Fibroblast of lung (primary cell): ENCODE measurements around the gene GALNT2. TPM values are rescaled to one million over a fixed set of nuclear protein-coding genes. Genes with fewer than 3 reads are reported as not detected.
A peak's percentile ranks its signal among the peaks of the same experiment; 100 is the strongest.

ENCODE experiments used
- DNase-seq, 2 donors: peaks; one replicate each; pipeline versions ENCODE4 v3.0.0 to v3.0.0-alpha.2; 2010; ENCODE audit warnings: low read depth in 2 of 2
- H2AFZ ChIP-seq: 2 replicates; pipeline ENCODE4 v1.5.1; 2012; ENCODE audit warnings: low read length, control low read depth, inconsistent platforms
- H3K27ac ChIP-seq: 2 replicates; pipeline ENCODE4 v1.5.1; 2011; ENCODE audit warnings: low read length, control low read depth; ENCODE audit not compliant: insufficient read depth
- H3K27me3 ChIP-seq: 2 replicates; pipeline ENCODE4 v1.5.1; 2011; ENCODE audit warnings: mild to moderate bottlenecking, low read length; ENCODE audit not compliant: control insufficient read depth, insufficient read depth
- H3K36me3 ChIP-seq: 2 replicates; pipeline ENCODE4 v1.5.1; 2011; ENCODE audit warnings: low read length; ENCODE audit not compliant: control insufficient read depth, insufficient read depth
- H3K4me1 ChIP-seq: 2 replicates; pipeline ENCODE4 v1.5.1; 2011; ENCODE audit warnings: low read length; ENCODE audit not compliant: control insufficient read depth, insufficient read depth; ENCODE audit errors: extremely low read depth
- H3K4me2 ChIP-seq: 2 replicates; pipeline ENCODE4 v1.5.1; 2011; ENCODE audit warnings: low read length, control low read depth; ENCODE audit not compliant: insufficient read depth; ENCODE audit errors: extremely low read depth
- H3K4me3 ChIP-seq, 4 experiments: fragments of 200-600 bp in 1 of 4; sonication (generic) in 1 of 4; replicated peaks in 1 of 4; 2 replicates each; pipeline ENCODE4 v1.5.1; 2011 to 2016; ENCODE audit warnings: low read length in 4 of 4, low read depth in 3 of 4, mild to moderate bottlenecking in 3 of 4, control low read depth in 2 of 4, inconsistent platforms in 1 of 4, mixed read lengths in 1 of 4; ENCODE audit not compliant: insufficient read depth in 1 of 4; ENCODE audit errors: control extremely low read depth in 1 of 4
- H3K79me2 ChIP-seq: 2 replicates; pipeline ENCODE4 v1.5.1; 2012; ENCODE audit warnings: mild to moderate bottlenecking, low read length, inconsistent platforms; ENCODE audit not compliant: control insufficient read depth, insufficient read depth
- H3K9ac ChIP-seq: 2 replicates; pipeline ENCODE4 v1.5.1; 2011; ENCODE audit warnings: mild to moderate bottlenecking, low read length, control low read depth; ENCODE audit not compliant: insufficient read depth
- H3K9me3 ChIP-seq: 2 replicates; pipeline ENCODE4 v1.5.1; 2012; ENCODE audit warnings: low read depth, low read length; ENCODE audit not compliant: control insufficient read depth, insufficient read depth
- H4K20me1 ChIP-seq: 2 replicates; pipeline ENCODE4 v1.5.1; 2011; ENCODE audit warnings: low read length; ENCODE audit not compliant: control insufficient read depth, insufficient read depth; ENCODE audit errors: extremely low read depth
- CTCF ChIP-seq, 2 donors: IDR thresholded peaks in 1 of 2; conservative IDR thresholded peaks in 1 of 2; 1 replicate in 1 of 2; 2 replicates in 1 of 2; pipeline ENCODE4 v1.5.1; 2011 to 2012; ENCODE audit warnings: low read length in 2 of 2, control low read depth in 1 of 2, inconsistent platforms in 1 of 2, low read depth in 1 of 2, mild to moderate bottlenecking in 1 of 2
- EZH2 ChIP-seq: IDR thresholded peaks from 2 replicates; pipeline ENCODE4 v1.5.1; 2012; ENCODE audit warnings: low read length, control low read depth, mild to moderate bottlenecking; ENCODE audit errors: missing control alignments
- polyA plus RNA-seq, 2 donors: library from polyadenylated mRNA; depleted of rRNA in 1 of 2; stranded (reverse) in 1 of 2; unstranded in 1 of 2; fragments of >200 nt; gene quantifications; 2 replicates each; pipeline ENCODE4 v1.2.1, GENCODE V29; 2011 to 2012; ENCODE audit warnings: missing spikeins in 1 of 2
- total RNA-seq: library from RNA; depleted of rRNA; stranded (reverse); fragments of >200 nt; gene quantifications from 2 replicates; pipeline ENCODE4 v1.2.1, GENCODE V29; 2014

Gene GALNT2
- total and polyA plus RNA-seq, 2 donors (not counting 1 experiment from before 2014, with no cell fraction given) = 106 to 115 TPM

- H3K9me3 ChIP-seq = no peaks in the 10 kb centered on the region
- no peak overlapping the region for H3K9ac ChIP-seq
- H3K27ac ChIP-seq = no peak overlapping the region
- TF ChIP-seq EZH2 (no peak), CTCF (conservative IDR thresholded peaks at IDR 0.05 in 1 of 2, IDR thresholded peaks at IDR 0.05 in 1 of 2; ENCODE audit: low read depth in 1 of 2, low read length in 2 of 2) (no peak)
- no peak overlapping the region for H3K4me3 ChIP-seq
- no peak overlapping the region for H2AFZ ChIP-seq
- H3K27me3 ChIP-seq = no peaks in the 10 kb centered on the region
- no peaks in the 10 kb centered on the region for H3K36me3 ChIP-seq
- peaks cover 4% of the 10 kb centered on the region for H3K4me1 ChIP-seq
- peaks cover 11% of the 10 kb centered on the region for H3K79me2 ChIP-seq
- H4K20me1 ChIP-seq = no peaks in the 10 kb centered on the region
- H3K4me2 ChIP-seq = no peak overlapping the region
- DNase-seq = no peak
These were observed 118.3 kb downstream of the GALNT2 start for GRCh38 chr1:230185076-230186001.

- Histone ChIP-seq H3K9me3 (no peaks in the 10 kb centered on the region), H3K27me3 (no peaks in the 10 kb centered on the region), H2AFZ (no peak overlapping the region), H3K27ac (no peak overlapping the region), H3K4me1 (peaks cover 5% of the 10 kb centered on the region), H3K79me2 (peaks cover 11% of the 10 kb centered on the region), H3K4me3 (no peak overlapping the region), H3K36me3 (no peaks in the 10 kb centered on the region), H3K4me2 (no peak overlapping the region), H4K20me1 (no peaks in the 10 kb centered on the region), H3K9ac (no peak overlapping the region)
- TF ChIP-seq CTCF (conservative IDR thresholded peaks at IDR 0.05 in 1 of 2, IDR thresholded peaks at IDR 0.05 in 1 of 2; ENCODE audit: low read depth in 1 of 2, low read length in 2 of 2) = no peak
- no peak for TF ChIP-seq EZH2
- peak; percentile 84 to 91 for DNase-seq
These were observed 119.2 kb downstream of the GALNT2 start for GRCh38 chr1:230186003-230186863.

- H3K27ac ChIP-seq = no peak overlapping the region
- H3K4me3 ChIP-seq = no peak overlapping the region
- no peak for DNase-seq
- peaks cover 14% of the 10 kb centered on the region for H3K79me2 ChIP-seq
- H4K20me1 ChIP-seq = no peaks in the 10 kb centered on the region
- no peaks in the 10 kb centered on the region for H3K36me3 ChIP-seq
- H2AFZ ChIP-seq = no peak overlapping the region
- no peak overlapping the region for H3K9ac ChIP-seq
- no peak overlapping the region for H3K4me2 ChIP-seq
- no peaks in the 10 kb centered on the region for H3K27me3 ChIP-seq
- H3K4me1 ChIP-seq = peaks cover 5% of the 10 kb centered on the region
- no peaks in the 10 kb centered on the region for H3K9me3 ChIP-seq
- TF ChIP-seq CTCF (conservative IDR thresholded peaks at IDR 0.05 in 1 of 2, IDR thresholded peaks at IDR 0.05 in 1 of 2; ENCODE audit: low read depth in 1 of 2, low read length in 2 of 2) (no peak), EZH2 (no peak)
These were observed 119.8 kb downstream of the GALNT2 start for GRCh38 chr1:230186874-230187273.
